OCI-M2 (cell line): Measurements from ENCODE around the gene CMTM2.
"Not testable (repeated sequence)": the region's sequence is repeated elsewhere in the genome, so short reads cannot be mapped to it uniquely, and the experiment has no call there.

Experiments used
- DNase-seq: peaks from one replicate; lab custom pipeline; 2025; ENCODE audit not compliant: unreplicated experiment; lab: John Stamatoyannopoulos, UW

The CMTM2 gene

GRCh38 chr16:66630561-66631260 lies 51.4 kb downstream of the CMTM2 start:
- not testable (repeated sequence) for DNase-seq

GRCh38 chr16:66631558-66631957 lies 52.3 kb downstream of the CMTM2 start:
- DNase-seq = not testable (repeated sequence)

- DNase-seq = no peak
These were observed 55.4 kb downstream of the CMTM2 start for GRCh38 chr16:66634527-66635196.

- DNase-seq = no peak
These were observed 56.1 kb downstream of the CMTM2 start for GRCh38 chr16:66635406-66635805.

GRCh38 chr16:66636199-66636598 lies 56.9 kb downstream of the CMTM2 start:
- no peak for DNase-seq

- no peak for DNase-seq
These were observed 58.5 kb downstream of the CMTM2 start for GRCh38 chr16:66637806-66638205.
